GM15510 (cell line): ENCODE results near the gene AHCYL1.
A peak's percentile ranks its signal among the peaks of the same experiment; 100 is the strongest.

ENCODE experiments used
- POLR2A ChIP-seq: IDR thresholded peaks from 3 replicates; pipeline ENCODE4 v1.6.1; 2011; ENCODE audit warnings: borderline replicate concordance; ENCODE audit not compliant: insufficient read length; ENCODE audit errors: extremely low read depth

AHCYL1 gene

DNA sequence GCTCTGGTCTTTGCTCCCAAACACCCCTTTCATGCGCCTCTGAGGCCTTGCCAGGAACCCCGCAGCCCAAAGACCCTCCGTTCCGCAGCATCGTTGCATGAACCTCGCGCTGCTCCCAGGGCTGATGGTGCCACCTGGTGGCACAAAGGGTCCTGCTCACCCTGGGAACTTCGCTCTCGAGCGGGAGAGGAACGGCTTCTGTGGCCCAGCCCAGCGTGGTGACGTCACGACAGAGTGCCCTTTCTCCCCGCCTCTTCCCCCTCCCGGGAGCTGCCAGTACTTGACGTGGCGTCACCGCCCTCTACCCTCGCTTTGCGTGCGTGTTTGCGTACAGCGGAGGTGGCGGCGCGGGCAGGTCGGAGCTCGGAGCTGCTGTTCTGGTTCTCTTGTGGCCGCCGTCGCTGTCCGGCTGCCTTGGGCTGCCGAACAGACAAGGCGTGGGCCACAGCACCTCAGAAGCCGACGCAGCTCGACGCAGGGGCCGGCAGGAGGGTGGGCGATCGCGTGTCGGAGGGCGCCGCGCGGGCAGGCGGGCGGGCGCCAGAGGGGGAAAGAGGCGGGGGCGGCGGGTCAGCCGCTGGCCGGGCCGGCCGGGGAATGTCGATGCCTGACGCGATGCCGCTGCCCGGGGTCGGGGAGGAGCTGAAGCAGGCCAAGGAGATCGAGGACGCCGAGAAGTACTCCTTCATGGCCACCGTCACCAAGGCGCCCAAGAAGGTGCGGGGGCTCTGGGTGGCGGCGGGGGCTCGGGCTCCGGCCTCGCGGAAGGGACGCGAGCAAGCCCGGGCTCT, at the start of gene AHCYL1:
AHCYL1 (plus strand) TSS at position 310 of the 791 bp plus-strand sequence; CDS start at position 598, 288 bp downstream.
- TF ChIP-seq POLR2A, result peak; percentile 84

DNA sequence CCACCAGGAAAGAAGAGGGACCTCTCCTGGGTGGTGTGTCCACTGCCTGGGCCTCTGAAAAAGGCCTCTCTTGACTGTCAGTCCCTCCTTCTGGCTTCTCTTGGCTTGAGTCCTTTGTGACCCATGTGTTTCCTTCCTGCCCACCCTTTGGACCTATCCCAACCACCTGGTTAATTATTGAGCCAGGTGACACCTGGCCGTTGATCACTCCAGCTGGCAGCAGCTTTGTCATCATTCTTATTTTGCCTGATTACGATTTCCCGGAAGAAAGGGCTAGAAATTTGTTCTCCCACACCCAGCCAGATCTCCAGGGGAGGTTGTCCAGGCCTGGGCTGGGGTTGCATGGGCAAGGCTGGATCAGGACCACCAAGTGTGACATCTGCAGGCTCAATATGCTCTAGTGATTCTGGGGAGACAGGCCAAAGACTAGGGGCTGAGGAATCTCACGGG, 49.1 kb upstream of the AHCYL1 start:
- TF ChIP-seq POLR2A, result no peak

DNA sequence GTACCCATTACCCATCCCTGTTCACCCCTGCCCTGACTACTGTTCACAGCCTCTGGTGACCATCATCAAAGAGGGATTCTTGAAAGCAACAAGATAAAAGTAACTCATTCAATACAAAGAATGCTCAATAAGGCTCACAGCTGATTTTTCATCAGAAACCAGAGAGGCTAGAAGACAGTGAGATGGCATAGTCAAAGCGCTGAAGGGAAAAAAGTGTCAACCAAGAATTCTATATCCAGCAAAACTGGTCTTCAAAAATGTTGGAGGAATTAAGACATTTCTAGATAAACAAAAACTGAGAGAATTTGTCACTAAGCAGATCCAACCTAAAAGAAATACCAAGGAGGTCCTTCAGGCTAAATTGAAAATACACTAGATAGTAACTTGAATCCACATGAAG, 46.8 kb upstream of the AHCYL1 start:
- no peak for TF ChIP-seq POLR2A

DNA sequence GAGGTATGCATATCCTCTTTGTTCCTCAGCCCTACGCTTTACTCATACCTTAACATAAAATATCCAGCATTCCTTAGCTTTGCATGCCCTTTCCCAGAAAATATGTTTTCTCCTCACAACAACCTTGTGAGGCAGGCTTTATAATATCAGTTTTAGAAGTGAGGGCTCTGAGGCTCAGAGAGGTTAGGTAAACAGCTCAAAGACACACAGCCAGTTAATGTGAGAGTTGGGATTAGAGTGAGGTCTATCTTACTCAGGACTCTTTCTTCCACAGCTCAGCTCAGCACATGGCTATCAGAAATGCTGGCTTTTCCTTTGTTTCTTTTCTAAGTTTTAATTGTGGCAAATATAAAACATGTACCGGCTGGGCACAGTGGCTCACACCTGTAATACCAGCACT, 46.0 kb upstream of the AHCYL1 start:
- no peak for TF ChIP-seq POLR2A

DNA sequence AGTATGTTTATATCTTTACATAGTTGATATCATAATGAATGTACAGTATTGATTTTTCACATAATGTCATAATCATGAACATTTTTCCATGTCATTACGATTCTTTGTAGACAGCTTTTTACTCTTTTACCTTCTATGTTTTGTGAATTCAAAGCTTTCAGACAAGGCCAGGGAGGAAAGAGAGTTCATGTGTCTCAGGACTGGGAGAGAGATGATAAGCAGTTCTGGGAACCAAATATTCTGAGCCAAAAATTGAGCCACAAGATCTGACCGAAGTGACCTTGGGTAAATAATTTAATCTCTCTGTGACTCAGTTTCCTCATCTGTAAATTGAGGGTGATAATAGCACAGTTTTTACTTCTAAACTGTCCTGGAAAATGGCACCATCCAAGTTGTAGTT, 42.1 kb upstream of the AHCYL1 start:
- no peak for TF ChIP-seq POLR2A

DNA sequence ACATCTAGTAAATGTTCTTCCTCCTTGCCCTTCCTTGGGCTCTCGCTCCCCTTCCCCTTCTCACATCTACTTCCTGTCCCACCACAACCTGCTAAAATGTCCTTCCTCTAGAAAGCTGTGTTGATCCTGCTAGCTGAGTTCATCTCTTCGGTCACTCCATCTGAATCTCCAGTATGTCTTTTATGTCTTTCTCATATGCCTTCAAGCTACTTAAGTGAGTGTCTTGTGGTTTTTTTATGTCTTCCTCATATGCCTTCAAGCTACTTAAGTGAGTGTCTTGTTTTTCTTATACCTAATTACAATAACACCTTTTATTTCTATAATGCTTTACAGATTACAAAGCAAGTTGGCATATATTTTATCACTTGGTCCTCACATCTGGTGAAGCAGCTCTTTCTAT, 40.0 kb upstream of the AHCYL1 start:
- no peak for TF ChIP-seq POLR2A

DNA sequence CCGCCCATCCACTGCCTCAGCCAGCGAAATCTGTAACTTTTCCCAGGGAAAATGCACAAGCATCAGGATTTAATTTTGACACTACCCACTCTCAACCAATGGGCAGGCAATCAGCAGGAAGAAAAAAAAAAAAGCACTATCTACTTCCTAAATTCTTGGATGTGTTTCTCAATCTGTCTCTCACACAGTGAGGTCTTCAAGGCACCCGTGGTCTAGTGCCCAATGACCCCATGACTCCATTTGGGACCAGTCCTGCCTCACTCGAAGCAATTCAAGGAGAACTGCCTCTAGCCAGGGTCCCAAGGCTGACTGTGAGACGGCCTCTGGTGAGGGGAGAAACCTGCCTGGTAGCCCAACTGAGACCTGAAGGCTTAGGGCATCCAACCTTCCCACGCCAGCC, 38.1 kb upstream of the AHCYL1 start:
- TF ChIP-seq POLR2A, result no peak

DNA sequence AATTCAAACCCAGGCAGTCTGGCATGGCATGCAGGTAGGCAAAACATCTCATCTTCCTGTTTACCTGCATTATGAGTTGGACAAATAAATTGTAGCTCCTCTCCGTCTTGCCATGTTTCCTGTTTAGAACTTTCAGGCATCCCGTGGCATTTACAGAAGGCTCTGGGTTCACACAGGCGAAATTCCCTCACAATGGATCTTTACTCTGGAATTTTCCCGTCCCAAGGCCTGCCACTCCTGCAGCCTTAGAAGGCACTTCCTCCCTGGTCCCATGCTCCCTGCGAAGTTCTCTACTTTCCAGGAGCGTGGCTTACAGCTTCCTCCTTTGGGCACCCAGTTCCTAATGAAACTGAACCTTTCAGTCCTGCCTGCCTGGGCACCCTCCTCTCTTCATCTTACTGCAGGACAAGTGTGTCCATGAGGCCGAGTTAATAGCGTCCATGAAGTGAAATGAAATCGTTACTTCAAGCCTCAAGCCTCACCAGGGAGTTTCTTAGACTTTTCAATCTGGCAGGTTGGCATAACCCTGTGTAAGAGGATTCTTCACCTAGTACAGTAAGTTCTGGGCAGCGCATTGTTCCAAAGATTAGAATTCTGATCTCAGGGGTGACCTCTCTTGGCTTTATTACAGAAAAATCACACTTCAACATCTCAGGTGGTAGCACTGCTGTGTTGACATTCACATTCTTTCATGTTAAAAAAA, 36.8 kb upstream of the AHCYL1 start:
- TF ChIP-seq POLR2A, result no peak

DNA sequence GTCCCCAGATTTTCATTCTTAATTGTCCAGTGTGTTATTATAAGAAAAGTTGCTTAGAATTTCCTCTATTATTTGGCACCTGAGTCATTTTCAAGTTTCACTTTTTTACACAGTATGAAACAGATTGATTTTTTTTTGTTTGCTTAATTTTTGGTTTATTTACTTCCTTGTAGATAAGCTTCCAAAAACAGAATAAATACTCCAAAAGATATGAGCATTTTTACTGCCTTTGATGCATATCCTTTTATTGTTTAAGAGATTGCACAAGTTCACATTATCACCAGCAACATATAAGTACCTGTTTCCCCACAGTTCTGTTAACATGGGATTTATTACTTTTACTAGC, 36.3 kb upstream of the AHCYL1 start:
- TF ChIP-seq POLR2A, result no peak

DNA sequence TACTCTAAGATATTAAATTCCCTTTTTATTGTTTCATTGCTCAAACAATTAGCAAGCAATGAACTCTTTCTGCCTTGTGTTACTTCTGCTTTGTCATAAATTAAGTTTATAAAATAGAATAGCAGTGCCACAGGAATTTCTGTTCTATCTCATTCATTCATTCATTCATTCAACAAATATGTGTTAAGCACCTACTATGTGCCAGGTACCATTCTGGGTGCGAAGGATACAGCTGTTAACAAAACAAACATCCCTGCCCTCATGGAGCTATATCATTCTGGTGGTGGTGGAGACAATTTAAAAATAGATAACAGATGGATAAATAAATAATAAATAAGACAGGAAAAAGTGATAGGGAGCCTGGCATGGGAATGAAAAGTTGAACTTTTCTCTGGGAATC, 34.5 kb upstream of the AHCYL1 start:
- TF ChIP-seq POLR2A, result no peak

DNA sequence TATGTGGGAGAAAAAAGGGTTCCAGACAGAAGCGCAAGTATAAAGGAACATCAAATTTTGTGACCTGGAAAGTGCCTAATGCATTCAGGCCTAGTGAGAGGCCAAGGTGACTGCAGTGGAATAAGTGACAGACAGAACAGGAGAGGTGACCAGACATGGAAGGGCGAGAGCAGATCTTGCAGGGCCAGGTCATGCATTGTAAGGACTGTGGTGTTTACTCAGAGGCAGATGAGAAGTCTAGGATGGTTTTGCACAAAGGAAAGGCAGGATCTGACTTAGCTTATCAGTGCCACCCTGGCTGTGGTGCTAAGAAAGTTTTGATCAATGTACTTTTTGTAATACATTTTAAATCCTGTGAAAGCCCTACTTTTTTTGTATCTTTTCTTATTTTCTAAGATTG, 34.1 kb upstream of the AHCYL1 start:
- no peak for TF ChIP-seq POLR2A

DNA sequence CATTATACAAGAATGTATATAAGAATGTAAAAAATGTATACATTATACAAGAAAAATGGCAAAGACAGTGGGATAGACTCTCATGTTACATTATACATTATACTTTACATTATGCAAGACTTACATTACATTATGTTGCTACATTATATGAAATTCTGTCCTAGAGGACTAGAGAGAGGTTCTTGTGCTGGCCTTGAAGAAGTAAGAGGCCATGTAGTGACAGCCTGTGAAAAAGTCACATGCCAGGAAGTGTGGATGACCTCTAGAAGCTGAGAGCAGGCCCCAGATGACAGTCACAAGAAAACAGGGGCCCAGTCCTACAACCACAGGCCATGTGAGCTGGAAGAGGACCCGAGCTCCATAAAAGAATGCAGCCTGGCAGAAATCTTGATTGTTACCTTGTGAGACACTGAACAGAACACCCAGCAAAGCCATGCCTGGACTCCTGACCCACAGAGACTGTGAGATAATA, 30.5 kb upstream of the AHCYL1 start:
- TF ChIP-seq POLR2A, result no peak

DNA sequence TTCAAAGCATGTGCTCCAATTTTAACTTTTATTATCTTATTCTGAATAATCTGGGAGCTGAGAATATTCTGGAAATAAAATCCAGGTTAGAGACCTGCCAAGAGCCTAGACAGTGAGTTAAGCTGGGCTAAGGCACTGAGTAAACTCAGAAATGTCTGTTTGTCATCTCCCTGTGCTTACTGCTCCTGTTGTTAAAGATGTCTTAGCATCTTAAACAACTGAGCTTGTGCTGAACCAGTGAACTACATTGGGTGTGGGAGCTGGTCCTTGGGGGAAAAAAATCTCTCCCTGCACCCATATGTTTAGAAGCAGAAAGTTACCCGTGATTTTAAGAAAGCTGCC, 25.0 kb upstream of the AHCYL1 start:
- TF ChIP-seq POLR2A, result no peak

DNA sequence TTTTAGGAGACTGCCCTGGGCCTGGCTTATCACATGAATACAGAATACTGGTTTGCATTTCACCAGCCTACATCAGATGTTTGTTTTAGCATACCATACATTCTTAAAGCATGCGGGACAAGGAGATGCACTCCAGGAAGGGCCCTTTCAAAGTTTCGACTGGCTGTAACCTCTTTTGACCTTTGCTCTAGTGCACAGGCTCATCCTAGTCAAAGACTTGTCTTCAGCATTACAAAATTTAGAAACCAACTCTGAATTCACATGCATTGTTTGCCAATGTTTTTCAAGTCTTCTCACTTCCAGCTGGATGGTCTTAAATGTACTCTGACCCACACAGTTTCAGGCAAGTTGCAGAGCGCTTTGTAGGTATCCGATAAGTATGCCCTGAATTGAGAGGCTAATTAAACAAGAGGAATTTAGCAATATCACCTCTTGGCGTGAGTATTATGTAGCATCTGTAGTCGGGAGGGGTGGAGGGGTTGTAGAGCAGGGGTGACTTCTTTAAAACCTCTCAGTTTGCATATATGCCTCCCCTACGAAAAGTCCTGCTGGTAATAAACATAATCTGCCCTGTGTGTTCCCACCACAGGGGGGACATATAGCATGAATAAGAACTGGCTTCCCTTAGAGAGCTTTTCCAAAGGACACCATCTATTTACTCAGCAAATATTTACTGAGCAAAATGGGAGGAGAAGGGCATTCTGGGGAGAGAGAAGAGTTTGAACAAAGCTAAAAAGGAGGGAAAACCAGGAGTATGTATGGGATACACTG, 24.4 kb upstream of the AHCYL1 start:
- TF ChIP-seq POLR2A, result no peak

DNA sequence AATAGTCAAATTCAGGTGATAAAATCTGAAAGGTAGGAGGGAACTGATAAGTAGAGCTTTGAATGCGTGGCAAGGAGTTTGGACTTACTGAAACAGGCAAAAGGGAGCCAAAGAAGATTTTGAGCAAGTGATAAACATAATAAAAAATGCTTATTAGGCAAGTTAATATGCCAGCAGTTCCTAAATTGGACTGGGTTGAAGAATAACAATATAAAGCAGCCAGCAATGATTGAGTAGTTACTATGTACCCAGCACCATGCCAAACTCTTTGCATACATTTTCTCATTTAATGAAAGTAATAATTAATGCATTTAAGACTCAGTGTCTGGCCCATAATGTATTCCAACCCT, 23.8 kb upstream of the AHCYL1 start:
- no peak for TF ChIP-seq POLR2A
